ENCODE results near the gene GPC6. TPM values are rescaled to one million over a fixed set of nuclear protein-coding genes. Genes with fewer than 3 reads are reported as not detected.
A peak's percentile ranks its signal among the peaks of the same experiment; 100 is the strongest.

The GPC6 gene
- total and polyA plus RNA-seq, 9 of the 15 experiments (the other 6 are each of a cell fraction or from before 2014, with no cell fraction given) = under 0.01 to 0.20 (median 0.01) TPM; not detected in 4

DNA sequence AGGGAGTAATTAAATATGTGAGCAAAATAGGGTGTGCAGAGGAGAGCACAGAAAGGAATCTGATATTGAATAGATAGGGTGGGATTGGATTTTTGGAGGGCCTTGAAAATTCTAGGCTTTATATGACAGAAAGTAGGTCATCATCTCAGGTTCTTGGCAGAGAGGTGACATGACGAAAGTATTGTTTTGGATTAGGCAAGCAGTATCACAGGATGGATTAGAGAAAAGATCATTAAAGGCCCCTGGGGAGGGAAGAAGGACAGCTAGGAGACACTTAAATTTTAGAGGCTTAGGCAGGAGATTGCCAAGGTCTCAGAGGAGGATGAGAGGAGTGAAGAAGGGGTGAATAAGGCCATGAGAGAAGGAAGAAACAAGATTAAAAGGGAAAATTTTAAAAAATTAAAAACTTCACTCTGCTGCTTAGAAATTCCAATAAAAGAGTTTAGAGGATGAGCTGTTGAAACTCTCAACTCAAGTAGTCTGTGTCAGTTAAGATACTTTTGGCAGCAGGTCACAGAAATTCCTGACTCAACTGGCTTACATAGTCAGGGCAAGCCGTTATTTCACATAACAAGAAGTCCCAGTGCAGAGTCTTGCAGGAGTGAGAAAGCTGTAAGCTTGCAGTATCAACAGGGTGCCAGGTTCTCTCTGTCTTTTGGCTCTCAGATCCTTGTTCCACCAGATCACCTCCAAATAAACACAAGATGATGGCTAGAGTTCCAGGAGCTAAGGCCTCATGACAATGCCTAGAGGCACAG is 8.8 kb downstream of the GPC6 start:
- Histone ChIP-seq H3K9ac (ENCODE audit: insufficient read depth in 1 of 2, low read depth in 2 of 2, low read length in 2 of 2) (no peak overlapping the region), H3K36me3 (ENCODE audit: control insufficient read depth, insufficient read depth, low read length) (no peaks in the 10 kb centered on the region), H3K4me1 (replicated peaks in 1 of 2; ENCODE audit: control insufficient read depth in 2 of 2, insufficient read depth in 2 of 2, low read length in 2 of 2) (no peaks in the 10 kb centered on the region), H3K9me1 (ENCODE audit: control insufficient read depth, insufficient read depth, low read length) (no peaks in the 10 kb centered on the region), H3K79me2 (ENCODE audit: control insufficient read depth, insufficient read depth, low read length) (no peaks in the 10 kb centered on the region), H3K27ac (ENCODE audit: extremely low read depth, low read depth, low read length) (no peak overlapping the region), H3K9me3 (replicated peaks; ENCODE audit: control insufficient read depth, insufficient read depth, low read depth, low read length) (peaks cover 7% of the 10 kb centered on the region; the same call in 1 of the 2 replicates), H3K27me3 (ENCODE audit: control insufficient read depth in 2 of 2, insufficient read depth in 2 of 2, low read length in 2 of 2) (no peaks in the 10 kb centered on the region), H3K4me3 (no peak overlapping the region), H2AFZ (ENCODE audit: low read depth, low read length) (no peak overlapping the region), H4K20me1 (replicated peaks; ENCODE audit: control insufficient read depth, insufficient read depth, low read length) (no peaks in the 10 kb centered on the region), H3K4me2 (ENCODE audit: insufficient read depth, low read length) (no peak overlapping the region)
- 5% methylated on average over 2 of the region's 2 CpGs for WGBS (ENCODE audit: insufficient coverage, low coverage, missing lambda C conversion rate)
- TF ChIP-seq RBBP5 (IDR thresholded peaks at IDR 0.05; ENCODE audit: borderline replicate concordance, insufficient read depth, low read length, poor library complexity, severe bottlenecking) (no peak), SMARCB1 (IDR thresholded peaks at IDR 0.05; ENCODE audit: insufficient read length, low read depth) (no peak), RUNX1 (IDR thresholded peaks at IDR 0.05; ENCODE audit: low read depth) (no peak)
- no peak for ATAC-seq
- POLR2A ChIA-PET = interaction anchor here (0.7 to 3.0 kb wide), 7 partner anchors 9 to 51 kb away, joined by 3 to 16 read pairs (median 4); partner anchors contain the start of gene GPC6
- in situ Hi-C loops (cut with MboI) = no loop called here
- CTCF ChIA-PET (ENCODE audit: low intra/inter-chr PET ratio) = no interaction called here
- no TSS peak for BruUV-seq (replicated peaks)
- FAIRE-seq = no peak
- intact Hi-C loops (cut with micrococcal nuclease) = no loop called here
- no peak for DNase-seq (ENCODE audit: extremely low read depth in 1 of 4, low spot score in 3 of 4)

DNA sequence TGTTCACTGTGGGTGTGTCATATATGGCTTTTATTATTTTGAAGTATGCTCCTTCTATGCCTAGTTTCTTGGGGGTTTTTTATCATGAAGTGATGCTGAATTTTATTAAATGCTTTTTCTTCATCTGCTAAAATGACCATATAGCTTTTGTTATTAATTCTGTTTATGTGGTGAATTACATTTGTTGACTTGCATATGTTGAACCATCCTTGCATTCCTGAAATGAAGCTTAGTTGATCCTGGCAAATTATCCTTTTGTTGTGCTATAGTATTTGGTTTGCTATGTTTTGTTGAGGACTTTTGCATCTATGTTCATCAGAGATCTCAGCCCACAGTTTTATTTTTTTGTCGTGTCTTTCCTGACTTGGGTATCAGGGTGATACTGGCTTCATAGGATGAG is 12.1 kb downstream of the GPC6 start:
- Histone ChIP-seq H4K20me1 (replicated peaks; ENCODE audit: control insufficient read depth, insufficient read depth, low read length) (no peaks in the 10 kb centered on the region), H2AFZ (ENCODE audit: low read depth, low read length) (no peak overlapping the region), H3K9ac (ENCODE audit: insufficient read depth in 1 of 2, low read depth in 2 of 2, low read length in 2 of 2) (no peak overlapping the region), H3K36me3 (ENCODE audit: control insufficient read depth, insufficient read depth, low read length) (no peaks in the 10 kb centered on the region), H3K4me3 (no peak overlapping the region), H3K9me3 (replicated peaks; ENCODE audit: control insufficient read depth, insufficient read depth, low read depth, low read length) (peaks cover 7% of the 10 kb centered on the region; the same call in 1 of the 2 replicates), H3K4me1 (replicated peaks in 1 of 2; ENCODE audit: control insufficient read depth in 2 of 2, insufficient read depth in 2 of 2, low read length in 2 of 2) (no peaks in the 10 kb centered on the region), H3K9me1 (ENCODE audit: control insufficient read depth, insufficient read depth, low read length) (no peaks in the 10 kb centered on the region), H3K79me2 (ENCODE audit: control insufficient read depth, insufficient read depth, low read length) (no peaks in the 10 kb centered on the region), H3K4me2 (ENCODE audit: insufficient read depth, low read length) (no peak overlapping the region), H3K27me3 (ENCODE audit: control insufficient read depth in 2 of 2, insufficient read depth in 2 of 2, low read length in 2 of 2) (peaks cover 0 to 5% of the 10 kb centered on the region in 2 experiments; a peak in 1 of 5 replicates), H3K27ac (ENCODE audit: extremely low read depth, low read depth, low read length) (no peak overlapping the region)
- intact Hi-C loops (cut with micrococcal nuclease) (no loop called here), in situ Hi-C loops (cut with MboI) (no loop called here)
- ATAC-seq = no peak
- WGBS (ENCODE audit: insufficient coverage, low coverage, missing lambda C conversion rate) = 0% methylated on average over 1 of the region's 1 CpG
- no TSS peak for BruUV-seq (replicated peaks)
- no peak for DNase-seq (ENCODE audit: extremely low read depth in 1 of 4, low spot score in 3 of 4)
- CTCF ChIA-PET (ENCODE audit: low intra/inter-chr PET ratio) = no interaction called here
- POLR2A ChIA-PET = interaction anchor here (0.6 to 2.1 kb wide), 4 partner anchors 11 to 915 kb away, joined by 3 to 5 read pairs (median 3); no protein-coding TSS in a partner anchor
- TF ChIP-seq ZFX (CRISPR knock-in tag; IDR thresholded peaks at IDR 0.05) = 0 out of 2 replicates have a peak, but pooled peaks have one; percentile 5
- no peak for TF ChIP-seq SMC3 (conservative IDR thresholded peaks at IDR 0.05; ENCODE audit: insufficient read depth, low read depth, low read length)
- peak; percentile 75; the same call in 1 of the 2 replicates for TF ChIP-seq CBX5 (IDR thresholded peaks at IDR 0.05; ENCODE audit: borderline replicate concordance, low read depth)
- TF ChIP-seq, protein P1, sequence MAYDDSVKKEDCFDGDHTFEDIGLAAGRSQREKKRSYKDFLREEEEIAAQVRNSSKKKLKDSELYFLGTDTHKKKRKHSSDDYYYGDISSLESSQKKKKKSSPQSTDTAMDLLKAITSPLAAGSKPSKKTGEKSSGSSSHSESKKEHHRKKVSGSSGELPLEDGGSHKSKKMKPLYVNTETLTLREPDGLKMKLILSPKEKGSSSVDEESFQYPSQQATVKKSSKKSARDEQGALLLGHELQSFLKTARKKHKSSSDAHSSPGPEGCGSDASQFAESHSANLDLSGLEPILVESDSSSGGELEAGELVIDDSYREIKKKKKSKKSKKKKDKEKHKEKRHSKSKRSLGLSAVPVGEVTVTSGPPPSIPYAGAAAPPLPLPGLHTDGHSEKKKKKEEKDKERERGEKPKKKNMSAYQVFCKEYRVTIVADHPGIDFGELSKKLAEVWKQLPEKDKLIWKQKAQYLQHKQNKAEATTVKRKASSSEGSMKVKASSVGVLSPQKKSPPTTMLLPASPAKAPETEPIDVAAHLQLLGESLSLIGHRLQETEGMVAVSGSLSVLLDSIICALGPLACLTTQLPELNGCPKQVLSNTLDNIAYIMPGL (CRISPR knock-in tag; IDR thresholded peaks at IDR 0.05) = peak; percentile 52; the same call in 1 of the 2 replicates
- FAIRE-seq = peak; percentile 40
